GM21367 (cell line): ENCODE measurements around the gene ABLIM2.

ENCODE experiments used
- ATAC-seq: cut with Tn5 transposase; IDR thresholded peaks from one replicate; pipeline ENCODE4 v1.9.1; 2021; ENCODE audit not compliant: unreplicated experiment

Gene ABLIM2

GRCh38 chr4:8159537-8160232 is 1.1 kb upstream of the ABLIM2 start:
- no peak for ATAC-seq

- peak; percentile 3 for ATAC-seq
Measured at GRCh38 chr4:8157944-8158709, 486 bp downstream of the ABLIM2 start.

- no peak for ATAC-seq
Measured at GRCh38 chr4:8157496-8157895, 1.1 kb downstream of the ABLIM2 start.

- no peak for ATAC-seq
Measured at GRCh38 chr4:8156617-8157016, 2.0 kb downstream of the ABLIM2 start.

- no peak for ATAC-seq
Measured at GRCh38 chr4:8155660-8156421, 2.8 kb downstream of the ABLIM2 start.

GRCh38 chr4:8155048-8155447 is 3.6 kb downstream of the ABLIM2 start:
- ATAC-seq = no peak

- no peak for ATAC-seq
Measured at GRCh38 chr4:8153441-8153840, 5.2 kb downstream of the ABLIM2 start.

- no peak for ATAC-seq
Measured at GRCh38 chr4:8152865-8153257, 5.8 kb downstream of the ABLIM2 start.

GRCh38 chr4:8152090-8152864 is 6.3 kb downstream of the ABLIM2 start:
- no peak for ATAC-seq

GRCh38 chr4:8151165-8151650 is 7.4 kb downstream of the ABLIM2 start:
- ATAC-seq = no peak

GRCh38 chr4:8150152-8151090 is 8.2 kb downstream of the ABLIM2 start:
- no peak for ATAC-seq

- ATAC-seq = no peak
Measured at GRCh38 chr4:8149664-8150063, 8.9 kb downstream of the ABLIM2 start.

GRCh38 chr4:8148785-8149435 is 9.7 kb downstream of the ABLIM2 start:
- ATAC-seq = no peak

GRCh38 chr4:8148159-8148558 is 10.5 kb downstream of the ABLIM2 start:
- no peak for ATAC-seq

- ATAC-seq = no peak
Measured at GRCh38 chr4:8147231-8147970, 11.2 kb downstream of the ABLIM2 start.

- ATAC-seq = no peak
Measured at GRCh38 chr4:8146157-8146556, 12.5 kb downstream of the ABLIM2 start.

- no peak for ATAC-seq
Measured at GRCh38 chr4:8144359-8144758, 14.3 kb downstream of the ABLIM2 start.

- no peak for ATAC-seq
Measured at GRCh38 chr4:8143392-8144140, 15.0 kb downstream of the ABLIM2 start.
